WI38 (cell line): ENCODE results near the gene CCL17.

Experiments used
- H3K4me3 ChIP-seq: 2 replicates; pipeline ENCODE4 v1.5.1; 2011; ENCODE audit warnings: low read depth, mild to moderate bottlenecking, control low read depth, low read length
- CTCF ChIP-seq: IDR thresholded peaks from 2 replicates; pipeline ENCODE4 v1.5.1; 2012; ENCODE audit warnings: low read depth, mild to moderate bottlenecking, control low read depth, low read length

Gene CCL17

GRCh38 chr16:57386381-57386951 lies 18.1 kb upstream of the CCL17 start:
- no peak for TF ChIP-seq CTCF
- no peak overlapping the region for H3K4me3 ChIP-seq

DNA sequence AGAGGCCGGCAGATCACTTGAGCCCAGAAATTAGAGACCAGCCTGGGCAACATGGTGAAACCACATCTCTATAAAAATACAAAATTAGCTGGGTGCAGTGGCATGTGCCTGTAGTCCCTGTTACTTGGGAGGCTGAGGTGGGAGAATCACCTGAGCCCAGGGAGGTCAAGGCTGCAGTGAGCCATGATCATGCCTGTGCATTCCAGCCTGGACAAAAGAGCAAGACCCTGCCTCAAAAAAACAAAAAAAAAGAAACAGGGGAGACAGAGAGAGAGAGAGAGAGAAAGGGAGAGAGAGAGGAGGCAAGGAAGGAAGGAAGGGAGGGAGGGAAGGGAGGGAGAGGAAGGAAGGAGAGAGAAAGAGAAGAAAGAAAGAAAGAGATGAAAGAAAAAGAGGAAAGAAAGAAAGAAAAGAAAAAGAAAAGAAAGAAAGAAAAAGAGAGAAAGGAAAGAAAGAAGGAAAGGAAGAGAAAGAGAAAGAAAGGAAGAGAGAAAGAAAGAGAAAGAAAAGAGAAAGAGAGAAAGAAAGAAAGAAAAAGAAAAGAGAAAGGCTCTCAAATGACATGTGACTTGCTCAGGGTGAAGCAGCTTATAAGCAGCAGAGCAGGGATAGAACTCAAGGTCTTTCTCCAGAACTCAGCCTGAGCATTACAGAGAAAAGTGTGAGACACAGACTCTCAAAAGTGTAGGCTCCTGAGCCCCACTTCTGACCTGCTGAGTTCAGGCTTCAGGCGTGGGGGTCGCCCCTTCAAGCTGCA lies 16.8 kb upstream of the CCL17 start:
- no peak overlapping the region for H3K4me3 ChIP-seq
- TF ChIP-seq CTCF = no peak

GRCh38 chr16:57388359-57389086 lies 16.0 kb upstream of the CCL17 start:
- no peak overlapping the region for H3K4me3 ChIP-seq
- TF ChIP-seq CTCF = no peak

GRCh38 chr16:57389087-57389468 lies 15.5 kb upstream of the CCL17 start:
- no peak overlapping the region for H3K4me3 ChIP-seq
- TF ChIP-seq CTCF = no peak

- H3K4me3 ChIP-seq = no peak overlapping the region
- no peak for TF ChIP-seq CTCF
Observed at GRCh38 chr16:57390636-57391295, 13.8 kb upstream of the CCL17 start.

GRCh38 chr16:57391300-57391699 lies 13.3 kb upstream of the CCL17 start:
- TF ChIP-seq CTCF = no peak
- no peak overlapping the region for H3K4me3 ChIP-seq
